HG03280 (cell line): ENCODE measurements around the gene ZDHHC14.

Source experiments
- ATAC-seq: cut with Tn5 transposase; IDR thresholded peaks from one replicate; pipeline ENCODE4 v1.9.1; 2021; ENCODE audit warnings: mild to moderate bottlenecking, moderate library complexity; ENCODE audit not compliant: unreplicated experiment

Gene ZDHHC14

GRCh38 chr6:157631838-157632614, 251.0 kb downstream of the ZDHHC14 start:
- no peak for ATAC-seq

- no peak for ATAC-seq
Measured at GRCh38 chr6:157632821-157633220, 251.8 kb downstream of the ZDHHC14 start.

- no peak for ATAC-seq
Measured at GRCh38 chr6:157634546-157634945, 253.6 kb downstream of the ZDHHC14 start.

DNA sequence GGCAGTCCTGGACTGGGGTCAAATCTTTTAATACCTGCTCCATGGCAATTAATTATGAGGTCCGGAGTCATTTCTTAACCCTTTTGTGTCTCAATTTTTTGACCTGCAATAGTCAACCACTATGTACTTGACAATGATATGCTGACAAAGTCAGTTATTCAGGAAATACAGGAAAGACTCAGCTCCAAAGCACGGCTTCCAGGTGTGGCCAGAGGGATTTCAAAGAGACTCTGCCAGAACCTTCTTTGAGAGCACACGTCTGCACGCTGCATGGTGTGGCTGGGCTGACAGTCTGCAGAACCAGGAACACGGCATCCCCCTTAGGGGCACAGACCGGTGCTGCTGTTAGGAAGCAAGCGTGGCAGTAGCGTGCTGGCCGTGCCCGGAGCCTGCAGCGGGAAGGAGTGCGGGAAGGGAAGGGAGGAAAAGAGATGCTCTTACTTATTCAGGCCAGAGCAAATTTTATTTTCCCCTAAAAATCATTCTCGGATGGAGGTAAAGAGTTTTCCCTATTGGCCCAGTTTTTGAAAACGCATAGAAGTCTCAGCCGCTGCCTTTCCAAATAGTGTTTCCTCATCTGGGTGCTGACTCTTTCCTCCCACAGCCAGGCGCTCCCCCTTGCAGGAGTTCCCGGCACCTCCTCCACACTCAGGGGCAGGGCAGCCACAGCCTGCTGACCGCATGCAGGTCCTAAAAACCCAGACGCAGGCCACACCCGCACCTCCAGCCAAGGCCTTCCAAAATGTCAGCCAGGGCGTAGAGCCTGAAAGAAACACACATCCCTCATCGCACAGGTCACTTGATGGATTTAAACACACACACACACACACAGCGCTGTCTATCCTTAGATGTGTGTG, 254.6 kb downstream of the ZDHHC14 start:
- no peak for ATAC-seq

DNA sequence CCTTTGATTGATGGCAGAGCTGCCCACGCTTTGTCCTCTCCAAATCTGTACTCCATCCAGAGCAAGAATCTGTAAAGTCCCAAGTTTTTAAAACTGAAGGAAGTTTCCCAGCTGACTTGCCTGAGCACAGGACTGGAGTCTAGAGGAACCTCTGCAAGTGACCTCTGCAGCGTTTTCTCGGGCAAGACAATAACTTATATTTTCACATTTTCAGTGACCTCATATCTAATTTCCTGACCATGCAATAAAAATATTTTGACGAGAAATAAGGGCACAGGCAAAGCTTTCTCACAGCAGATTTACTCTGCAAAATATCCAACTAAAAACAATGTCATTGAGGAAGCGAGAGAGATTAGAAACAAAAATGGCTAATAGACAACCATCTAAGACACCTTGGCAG, 256.5 kb downstream of the ZDHHC14 start:
- no peak for ATAC-seq

DNA sequence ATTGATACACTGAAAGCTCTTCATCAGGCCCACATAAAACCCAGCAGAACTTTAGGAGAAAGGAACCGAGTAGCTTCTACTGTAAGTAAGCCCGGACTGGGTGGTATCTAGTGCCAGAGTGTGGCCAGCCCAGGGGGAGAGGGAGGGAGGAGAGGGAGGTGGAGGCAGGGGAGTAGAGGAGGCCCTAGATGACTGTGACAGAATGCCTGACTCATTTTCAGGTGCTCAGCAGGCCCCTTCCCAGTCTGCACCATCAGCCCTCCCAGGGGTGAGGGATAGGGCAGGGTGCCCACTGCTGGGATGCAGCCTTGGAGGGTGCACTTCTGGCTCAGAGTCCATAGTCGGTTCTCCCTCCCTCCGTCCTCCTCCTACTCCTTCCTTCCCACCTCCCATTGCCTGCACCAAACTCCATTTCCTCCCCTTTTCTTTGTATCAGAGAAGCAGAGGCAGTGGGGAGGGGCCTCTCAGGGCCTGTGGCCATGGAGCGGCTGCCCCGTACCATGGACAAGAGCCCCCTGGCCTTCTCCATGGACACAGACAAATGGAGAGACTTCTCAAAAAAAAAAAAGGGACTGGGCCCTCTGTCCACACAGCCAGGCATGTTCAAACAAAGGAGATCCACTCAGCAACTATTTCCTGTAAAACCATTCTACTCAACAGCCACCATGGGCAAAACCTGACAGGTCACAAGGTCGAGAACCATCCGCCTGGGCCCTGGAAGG, 257.1 kb downstream of the ZDHHC14 start:
- no peak for ATAC-seq

DNA sequence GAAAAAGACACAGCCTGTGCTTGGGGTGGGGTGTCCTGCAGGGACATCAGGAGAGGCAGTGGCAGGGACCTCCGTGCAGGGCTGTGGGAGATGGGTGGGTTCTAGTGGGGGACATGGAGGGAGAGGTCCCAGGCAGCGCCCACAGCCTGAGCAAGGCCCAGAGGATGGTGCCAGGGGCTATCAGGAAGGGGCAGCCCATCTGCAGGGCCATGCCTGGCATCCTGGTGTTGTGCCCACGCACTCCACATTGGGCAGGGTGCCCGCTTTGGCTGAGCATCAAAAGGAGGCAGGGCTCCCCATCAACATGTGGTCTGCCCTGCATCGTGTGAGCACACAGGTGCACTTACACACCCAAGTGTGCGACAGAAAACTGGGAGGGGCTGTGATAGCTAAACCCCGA, 257.8 kb downstream of the ZDHHC14 start:
- no peak for ATAC-seq

- no peak for ATAC-seq
Measured at GRCh38 chr6:157640746-157641451, 259.9 kb downstream of the ZDHHC14 start.

DNA sequence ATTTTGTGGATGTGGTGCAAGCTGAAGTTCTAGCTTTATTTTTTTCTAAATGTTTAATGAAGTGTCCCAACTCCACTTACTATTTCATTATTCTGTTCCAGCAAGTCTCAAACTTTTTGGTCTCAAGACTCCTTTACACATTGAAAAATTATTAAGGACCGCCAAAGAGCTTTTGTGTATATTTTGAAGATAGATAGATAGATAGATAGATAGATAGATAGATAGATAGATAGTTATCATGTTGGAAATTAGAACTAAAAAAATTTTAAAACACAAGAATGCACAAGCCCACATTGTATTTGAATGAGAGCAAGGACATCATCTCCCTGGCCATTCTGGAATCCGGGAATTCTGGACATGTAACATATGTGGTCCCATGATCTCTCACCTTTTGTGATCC, 260.8 kb downstream of the ZDHHC14 start:
- no peak for ATAC-seq

DNA sequence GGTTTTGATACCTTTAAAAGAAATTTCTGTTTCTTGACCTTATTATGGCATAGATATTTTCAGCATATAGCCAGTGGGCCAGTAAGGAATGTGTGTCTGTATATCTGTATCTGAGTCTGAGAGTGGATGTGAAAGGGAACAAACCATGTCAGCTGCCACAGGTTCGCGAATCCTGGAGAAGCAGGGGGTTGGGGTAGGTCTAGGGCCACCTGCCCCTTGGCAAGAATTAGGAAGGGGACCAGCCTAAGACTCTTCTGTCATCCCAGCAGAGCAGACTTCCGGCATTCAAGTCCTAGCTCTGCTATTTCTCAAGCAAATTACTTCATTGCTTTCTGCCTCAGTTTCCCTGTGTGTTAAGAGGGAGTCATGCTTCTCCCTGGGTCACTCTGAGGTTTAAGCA, 261.7 kb downstream of the ZDHHC14 start:
- no peak for ATAC-seq

GRCh38 chr6:157644043-157644810, 263.2 kb downstream of the ZDHHC14 start:
- no peak for ATAC-seq

DNA sequence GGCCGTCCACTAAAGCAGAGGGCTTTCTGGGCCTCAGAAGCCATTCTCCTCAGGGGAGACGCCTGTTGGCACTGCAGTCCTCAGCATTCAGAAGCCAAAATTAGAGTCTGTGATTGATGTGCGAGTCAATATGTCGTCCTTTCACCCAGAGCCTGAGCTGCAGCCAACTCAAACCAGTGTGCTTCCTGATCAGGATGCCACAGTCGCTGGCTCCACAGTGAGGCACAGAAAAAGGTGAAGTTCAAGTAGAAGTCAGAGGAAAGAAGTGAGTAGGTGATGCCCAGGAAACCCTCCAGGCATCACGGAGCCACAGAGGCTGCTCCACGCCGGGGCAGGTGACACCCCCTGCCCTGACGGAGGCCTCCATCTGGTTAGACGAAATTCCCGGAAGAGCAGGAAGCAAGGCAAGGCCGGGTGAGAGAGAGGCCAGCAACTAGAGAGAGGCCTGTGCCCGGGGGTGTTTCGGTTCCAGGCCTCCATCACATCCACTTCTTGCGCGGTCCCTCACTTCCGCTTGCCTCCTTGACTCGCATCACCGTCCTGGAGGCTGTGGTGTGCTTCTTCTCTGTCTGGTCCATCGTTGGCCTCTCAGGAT, 264.3 kb downstream of the ZDHHC14 start:
- no peak for ATAC-seq

DNA sequence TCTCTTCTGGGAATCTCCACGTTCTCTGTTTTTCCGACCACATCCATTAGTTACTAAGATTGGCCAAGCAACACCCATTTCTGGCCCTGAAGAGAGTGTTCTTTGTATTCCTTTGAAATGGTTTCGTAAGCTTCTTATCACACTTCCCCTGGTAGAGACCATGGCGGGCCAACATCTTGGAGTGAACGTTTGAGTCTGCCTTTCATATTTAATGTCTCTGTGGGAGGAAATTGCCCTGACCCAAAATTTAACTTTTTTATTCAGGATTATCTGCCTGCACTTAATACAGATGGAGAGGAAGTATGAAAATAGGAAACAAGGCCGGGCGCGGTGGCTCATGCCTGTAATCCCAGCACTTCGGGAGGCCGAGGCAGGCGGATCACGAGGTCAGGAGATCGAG, 265.0 kb downstream of the ZDHHC14 start:
- ATAC-seq = no peak

DNA sequence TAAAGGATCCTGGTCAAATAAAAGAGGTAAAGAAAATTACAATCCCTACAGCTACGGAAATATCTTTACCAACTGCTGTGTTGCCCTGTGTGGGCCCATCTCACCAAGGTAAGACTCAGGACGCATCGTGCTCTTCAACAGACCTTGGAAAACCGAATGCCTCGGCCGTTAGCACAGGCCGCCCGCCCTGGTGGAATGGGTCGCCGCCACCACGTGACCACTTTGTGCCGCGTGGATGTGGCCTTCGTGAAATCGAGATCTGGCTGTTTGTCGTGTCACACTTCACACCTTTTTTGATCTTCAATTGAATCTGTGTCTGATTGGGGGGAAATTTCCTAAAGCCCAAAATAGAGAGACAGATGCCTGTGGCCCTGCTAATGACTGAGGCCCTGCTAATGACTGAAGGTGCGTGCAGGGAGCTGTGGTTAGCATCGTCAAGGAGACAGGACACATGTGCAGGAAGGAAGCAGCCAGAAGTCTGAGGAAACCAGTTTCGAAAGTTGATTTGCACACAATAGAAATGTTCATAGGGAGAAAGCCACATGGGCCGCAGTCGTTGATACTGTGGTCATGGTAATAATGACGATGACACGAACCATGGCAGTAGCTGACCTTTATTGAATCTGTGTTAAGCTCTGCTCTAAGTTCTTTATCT, 266.4 kb downstream of the ZDHHC14 start:
- ATAC-seq = no peak

DNA sequence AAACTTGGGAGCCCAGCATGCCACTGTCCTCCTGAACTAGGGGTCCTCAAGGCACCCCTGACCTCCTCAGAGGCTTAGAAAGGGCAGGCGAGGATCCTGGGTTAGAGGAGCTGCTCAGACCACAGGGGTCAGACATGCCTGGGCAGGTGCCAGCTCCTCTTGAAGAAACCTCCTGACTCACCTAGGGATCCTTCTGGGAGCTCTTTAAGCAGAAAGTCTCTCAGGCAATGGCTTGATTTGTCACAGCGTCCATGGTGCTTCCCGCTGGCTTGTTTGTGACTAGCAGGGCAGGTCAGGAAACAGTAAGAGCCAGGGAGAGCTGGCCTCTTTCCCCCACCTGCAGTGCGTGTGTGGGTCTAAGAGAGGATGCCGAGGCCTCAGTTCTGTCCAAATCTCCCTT, 267.6 kb downstream of the ZDHHC14 start:
- ATAC-seq = no peak

GRCh38 chr6:157649311-157650260, 268.6 kb downstream of the ZDHHC14 start:
- ATAC-seq = no peak

DNA sequence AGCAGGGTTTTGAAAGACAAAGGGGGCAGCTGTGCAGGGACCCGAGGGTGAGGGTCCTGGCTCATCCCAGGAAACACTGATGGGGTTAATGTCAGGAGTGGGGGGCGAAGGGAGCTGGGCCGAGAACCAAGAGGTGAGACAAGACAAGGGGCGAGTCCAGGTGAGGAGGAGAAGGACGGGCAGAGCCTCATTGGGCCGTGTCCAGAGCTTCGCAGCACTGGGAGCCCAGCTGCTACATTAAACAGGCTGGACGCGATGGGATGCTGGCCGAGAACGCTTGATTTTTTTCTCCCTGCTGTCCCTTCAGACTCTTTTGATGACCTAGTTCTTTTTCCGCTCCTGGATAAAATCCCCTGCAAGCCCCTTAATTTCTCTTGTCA, 269.3 kb downstream of the ZDHHC14 start:
- no peak for ATAC-seq

GRCh38 chr6:157650801-157651200, 269.8 kb downstream of the ZDHHC14 start:
- no peak for ATAC-seq
